SH-SY5Y (cell line): ENCODE results near the gene NHLRC4.

Source experiments
- GATA2 ChIP-seq: IDR thresholded peaks from 2 replicates; pipeline ENCODE4 v1.6.1; 2011; ENCODE audit warnings: mild to moderate bottlenecking, low read depth, low read length
- GATA3 ChIP-seq: IDR thresholded peaks from 2 replicates; pipeline ENCODE4 v1.6.1; 2011; ENCODE audit warnings: low read depth, mild to moderate bottlenecking, low read length, moderate library complexity

DNA sequence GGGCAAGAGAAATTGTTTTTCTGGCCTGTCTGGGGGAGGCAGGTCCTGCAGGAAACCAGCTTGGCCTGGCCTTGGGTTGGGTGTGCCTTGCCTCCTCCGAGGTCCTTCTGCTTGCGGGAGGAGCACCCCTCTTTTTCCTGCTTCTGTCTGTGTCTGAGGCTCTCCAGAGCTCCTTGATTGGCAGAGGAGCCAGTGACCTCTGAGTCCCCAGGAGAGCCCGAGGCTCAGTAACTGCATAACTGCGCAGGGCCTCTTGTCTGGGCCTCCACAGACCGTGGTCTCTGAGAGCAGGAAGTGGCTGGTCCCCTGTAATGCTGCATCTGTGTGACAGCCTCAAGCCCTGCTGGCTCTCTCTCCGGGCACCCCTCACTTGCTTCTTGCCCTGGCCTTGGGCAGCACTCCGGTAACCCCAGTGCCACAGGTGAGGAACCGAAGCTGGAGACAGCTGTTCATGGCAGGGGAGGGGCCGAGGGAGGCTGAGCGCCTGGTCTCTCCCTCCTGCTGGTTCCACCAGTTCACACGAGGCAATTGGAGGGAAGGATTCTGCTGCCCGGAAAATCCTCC, 37.7 kb upstream of the NHLRC4 start:
- TF ChIP-seq GATA2 (no peak), GATA3 (no peak)
